ENCODE measurements around the gene DLGAP3.

DLGAP3 gene

GRCh38 chr1:34906222-34906621, 23.2 kb downstream of the DLGAP3 start (continued):
- TF ChIP-seq PATZ1 (CRISPR knock-in tag; IDR thresholded peaks at IDR 0.05; ENCODE audit: borderline replicate concordance): no peak

- TF ChIP-seq TCF4 (CRISPR knock-in tag; IDR thresholded peaks at IDR 0.05; ENCODE audit: borderline replicate concordance) (no peak), ISL1 (CRISPR knock-in tag; IDR thresholded peaks at IDR 0.05) (no peak), CSRNP3 (CRISPR knock-in tag; IDR thresholded peaks at IDR 0.05) (no peak), ZNF70 (CRISPR knock-in tag; IDR thresholded peaks at IDR 0.05) (no peak), ZNF565 (CRISPR knock-in tag; conservative IDR thresholded peaks at IDR 0.05; ENCODE audit: low read depth) (no peak), TSHZ2 (CRISPR knock-in tag; IDR thresholded peaks at IDR 0.05) (no peak)
- ATAC-seq: no peak
Measured at GRCh38 chr1:34905098-34905459, 24.4 kb downstream of the DLGAP3 start.

GRCh38 chr1:34904236-34905097, 25.0 kb downstream of the DLGAP3 start:
- no peak for ATAC-seq
- TF ChIP-seq ZFP30 (CRISPR knock-in tag; IDR thresholded peaks at IDR 0.05): no peak
- TF ChIP-seq ARNTL (CRISPR knock-in tag; IDR thresholded peaks at IDR 0.05; ENCODE audit: borderline replicate concordance, low read depth): no peak
- TF ChIP-seq CSRNP3 (CRISPR knock-in tag; IDR thresholded peaks at IDR 0.05): no peak
- TF ChIP-seq RARB (CRISPR knock-in tag; IDR thresholded peaks at IDR 0.05): no peak
- TF ChIP-seq ZNF8 (CRISPR knock-in tag; IDR thresholded peaks at IDR 0.05): no peak
- TF ChIP-seq PPARA (CRISPR knock-in tag; IDR thresholded peaks at IDR 0.05; ENCODE audit: borderline replicate concordance): no peak
- no peak for TF ChIP-seq OSR1 (CRISPR knock-in tag; IDR thresholded peaks at IDR 0.05)

GRCh38 chr1:34901919-34902318, 27.5 kb downstream of the DLGAP3 start:
- no peak for ATAC-seq
- TF ChIP-seq ZNF70 (CRISPR knock-in tag; IDR thresholded peaks at IDR 0.05) (no peak), CREB5 (CRISPR knock-in tag; IDR thresholded peaks at IDR 0.05; ENCODE audit: low read depth) (no peak), ZC3H10 (CRISPR knock-in tag; IDR thresholded peaks at IDR 0.05) (no peak), PATZ1 (CRISPR knock-in tag; IDR thresholded peaks at IDR 0.05; ENCODE audit: borderline replicate concordance) (no peak), TSHZ2 (CRISPR knock-in tag; IDR thresholded peaks at IDR 0.05) (no peak), SNAI2 (CRISPR knock-in tag; IDR thresholded peaks at IDR 0.05) (no peak), ARNTL (CRISPR knock-in tag; IDR thresholded peaks at IDR 0.05; ENCODE audit: borderline replicate concordance, low read depth) (no peak), ZNF8 (CRISPR knock-in tag; IDR thresholded peaks at IDR 0.05) (no peak), OSR1 (CRISPR knock-in tag; IDR thresholded peaks at IDR 0.05) (no peak), CSRNP3 (CRISPR knock-in tag; IDR thresholded peaks at IDR 0.05) (no peak), GLIS3 (CRISPR knock-in tag; IDR thresholded peaks at IDR 0.05) (no peak), ZNF565 (CRISPR knock-in tag; conservative IDR thresholded peaks at IDR 0.05; ENCODE audit: low read depth) (no peak), ESRRG (CRISPR knock-in tag; IDR thresholded peaks at IDR 0.05) (no peak), PPARA (CRISPR knock-in tag; IDR thresholded peaks at IDR 0.05; ENCODE audit: borderline replicate concordance) (no peak), ISL1 (CRISPR knock-in tag; IDR thresholded peaks at IDR 0.05) (no peak)
